ENCODE measurements around the gene EEF1AKMT4. TPM values are rescaled to one million over a fixed set of nuclear protein-coding genes. Genes with fewer than 3 reads are reported as not detected.

EEF1AKMT4 gene
- polyA plus RNA-seq (2013, experiment 1 of 4), result 6.1 TPM
- polyA plus RNA-seq (2013, experiment 2 of 4), result 5.6 TPM
- polyA plus RNA-seq (2013, experiment 3 of 4), result 4.2 TPM
- polyA plus RNA-seq (2013, experiment 4 of 4), result 5.3 TPM

DNA sequence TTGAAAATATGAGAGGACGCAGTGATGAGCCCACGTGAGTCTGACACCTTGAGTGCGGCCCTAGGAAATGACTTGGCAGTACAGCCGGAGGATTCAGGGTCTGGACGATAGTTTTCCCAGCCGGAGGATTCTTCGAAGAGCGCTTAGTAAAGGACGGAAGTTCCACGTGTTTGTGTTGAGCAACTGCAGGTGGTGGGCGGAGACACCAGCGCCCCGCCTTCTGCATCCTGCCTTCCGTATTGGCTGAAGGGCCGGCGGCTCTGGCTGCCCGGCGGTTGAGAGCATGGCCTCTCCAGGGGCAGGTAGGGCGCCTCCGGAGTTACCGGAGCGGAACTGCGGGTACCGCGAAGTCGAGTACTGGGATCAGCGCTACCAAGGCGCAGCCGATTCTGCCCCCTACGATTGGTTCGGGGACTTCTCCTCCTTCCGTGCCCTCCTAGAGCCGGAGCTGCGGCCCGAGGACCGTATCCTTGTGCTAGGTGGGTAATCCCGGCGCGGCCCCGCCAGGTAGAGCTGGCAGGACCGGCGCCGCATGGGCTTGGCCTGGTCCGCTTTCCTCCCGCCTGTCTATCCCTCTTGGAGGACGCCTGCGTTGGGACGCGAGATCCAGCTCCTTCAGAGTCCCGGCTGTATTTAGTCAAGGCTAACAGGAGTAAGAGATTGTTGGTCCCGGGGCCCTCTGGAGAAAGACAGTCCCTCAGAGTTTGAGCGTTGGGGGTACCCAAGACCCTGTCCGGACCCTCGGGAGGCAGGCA, at the start of gene EEF1AKMT4:
Gene EEF1AKMT4 (plus strand): TSS at position 261 of the 755 bp plus-strand sequence. CDS start 23 bp downstream, at position 284.
- WGBS, 2 experiments, result 0% methylated on average over 54 of the region's 54 CpGs
- Histone ChIP-seq H3K27me3 (ENCODE audit: control insufficient read depth, insufficient read depth, low read length, poor library complexity, severe bottlenecking) (no peaks in the 10 kb centered on the region), H3K27ac (ENCODE audit: insufficient read depth, low read depth, low read length, poor library complexity, severe bottlenecking) (peak within 1 kb of the TSS; percentile 88), H3K9me3 (ENCODE audit: control insufficient read depth, low read length) (no peaks in the 10 kb centered on the region), H3K4me1 (ENCODE audit: control insufficient read depth, insufficient read depth, low read length) (no peaks in the 10 kb centered on the region), H3K4me3 (ENCODE audit: insufficient read depth, low read depth, low read length) (peak within 1 kb of the TSS; percentile 95), H3K36me3 (ENCODE audit: control insufficient read depth, insufficient read depth, low read length) (peaks cover 9% of the 10 kb centered on the region)

DNA sequence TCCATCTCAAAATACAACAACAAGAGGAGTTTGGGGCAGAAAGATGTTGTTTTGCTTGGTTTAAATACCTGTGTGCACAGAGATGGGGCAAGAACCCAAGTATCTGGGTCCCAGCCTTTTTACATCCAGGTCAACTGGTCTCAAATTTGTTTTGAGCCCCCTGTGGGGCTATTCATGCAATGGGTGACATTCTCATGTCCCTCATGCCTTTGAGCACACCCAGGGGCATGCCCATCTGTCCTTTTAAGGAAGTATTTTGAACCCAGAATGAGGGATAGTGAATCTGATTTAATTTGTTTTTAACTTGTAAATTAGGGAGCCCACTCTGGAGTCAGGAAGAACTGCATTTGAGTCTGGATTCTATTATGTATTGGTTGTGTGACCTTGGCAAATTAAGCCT, 48.6 kb upstream of the EEF1AKMT4 start:
- Histone ChIP-seq H3K27ac (ENCODE audit: insufficient read depth, low read depth, low read length, poor library complexity, severe bottlenecking) (no peak overlapping the region), H3K4me1 (ENCODE audit: control insufficient read depth, insufficient read depth, low read length) (no peaks in the 10 kb centered on the region)

GRCh38 chr3:184203526-184203925, 45.9 kb upstream of the EEF1AKMT4 start:
- 89 to 90% methylated on average over 8 of the region's 8 CpGs for WGBS, 2 experiments
- H3K9me3 ChIP-seq (ENCODE audit: control insufficient read depth, low read length), result no peaks in the 10 kb centered on the region
- H3K4me1 ChIP-seq (ENCODE audit: control insufficient read depth, insufficient read depth, low read length), result no peaks in the 10 kb centered on the region
- H3K36me3 ChIP-seq (ENCODE audit: control insufficient read depth, insufficient read depth, low read length), result no peaks in the 10 kb centered on the region
- no peak overlapping the region for H3K4me3 ChIP-seq (ENCODE audit: insufficient read depth, low read depth, low read length)
- no peak overlapping the region for H3K27ac ChIP-seq (ENCODE audit: insufficient read depth, low read depth, low read length, poor library complexity, severe bottlenecking)
- H3K27me3 ChIP-seq (ENCODE audit: control insufficient read depth, insufficient read depth, low read length, poor library complexity, severe bottlenecking), result no peaks in the 10 kb centered on the region

More for the DNA sequence above, 48.6 kb upstream of the EEF1AKMT4 start:
- Histone ChIP-seq H3K36me3 (ENCODE audit: control insufficient read depth, insufficient read depth, low read length) (no peaks in the 10 kb centered on the region), H3K4me3 (ENCODE audit: insufficient read depth, low read depth, low read length) (no peak overlapping the region), H3K27me3 (ENCODE audit: control insufficient read depth, insufficient read depth, low read length, poor library complexity, severe bottlenecking) (no peaks in the 10 kb centered on the region), H3K9me3 (ENCODE audit: control insufficient read depth, low read length) (no peaks in the 10 kb centered on the region)

DNA sequence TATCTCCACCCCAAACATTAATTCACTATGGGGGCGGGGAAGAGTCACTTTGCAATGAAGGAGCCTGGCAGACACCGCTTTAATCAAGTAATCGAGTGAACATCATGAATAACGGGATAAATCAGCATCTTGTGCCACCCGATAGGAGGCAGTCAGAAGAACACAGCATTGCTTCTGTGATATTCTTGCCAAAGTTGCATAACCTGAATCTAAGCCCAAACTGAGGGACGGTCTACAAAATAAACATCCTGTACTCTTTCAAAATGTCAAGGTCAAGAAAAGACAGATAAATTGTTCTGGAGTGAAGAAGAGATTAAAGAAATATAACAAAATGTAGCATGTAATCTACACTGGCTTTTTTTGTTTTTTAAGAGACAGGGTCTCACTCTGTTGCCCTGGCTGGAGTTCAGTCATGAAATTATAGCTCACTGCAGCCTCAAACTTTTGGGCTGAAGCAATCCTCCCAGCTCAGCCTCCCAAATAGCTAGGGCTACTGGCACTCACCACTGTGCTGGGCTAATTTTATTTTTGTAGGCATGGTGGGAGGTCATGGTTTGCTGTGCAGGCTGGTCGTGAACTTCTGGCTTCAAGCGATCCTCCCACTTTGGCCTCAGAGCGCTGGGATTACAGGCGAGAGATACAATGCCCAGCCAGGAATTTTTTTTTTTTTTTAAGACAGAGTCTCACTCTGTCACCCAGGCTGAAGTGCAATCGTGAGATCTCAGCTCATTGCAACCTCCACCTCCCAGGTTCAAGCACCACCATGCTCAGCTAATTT, 40.1 kb upstream of the EEF1AKMT4 start:
- WGBS, 2 experiments, result 87 to 90% methylated on average over 11 of the region's 11 CpGs

DNA sequence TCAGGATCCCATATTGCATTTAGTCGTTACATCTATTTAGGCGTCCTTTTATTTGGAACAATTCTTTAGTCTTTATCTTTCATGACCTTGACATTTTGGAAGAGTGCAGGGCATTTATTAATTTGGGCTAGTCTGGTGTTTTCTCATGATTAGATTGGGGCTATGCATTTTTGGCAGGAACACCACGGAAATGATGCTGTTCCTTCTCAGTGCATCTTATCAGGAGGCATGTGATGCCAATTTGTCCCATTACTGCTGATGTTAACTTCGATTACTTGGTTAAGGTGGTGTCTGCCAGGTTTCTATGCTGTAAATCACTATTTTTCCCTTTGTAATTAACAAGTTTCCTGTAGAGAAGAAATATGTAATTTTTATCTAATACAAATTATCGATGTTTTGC, 38.2 kb upstream of the EEF1AKMT4 start:
- no peaks in the 10 kb centered on the region for H3K27me3 ChIP-seq (ENCODE audit: control insufficient read depth, insufficient read depth, low read length, poor library complexity, severe bottlenecking)
- WGBS, 2 experiments, result 85 to 89% methylated on average over 3 to 4 of the region's 5 CpGs
- H3K36me3 ChIP-seq (ENCODE audit: control insufficient read depth, insufficient read depth, low read length), result no peaks in the 10 kb centered on the region
- H3K9me3 ChIP-seq (ENCODE audit: control insufficient read depth, low read length), result no peaks in the 10 kb centered on the region
- H3K4me3 ChIP-seq (ENCODE audit: insufficient read depth, low read depth, low read length), result no peak overlapping the region
- no peak overlapping the region for H3K27ac ChIP-seq (ENCODE audit: insufficient read depth, low read depth, low read length, poor library complexity, severe bottlenecking)
- H3K4me1 ChIP-seq (ENCODE audit: control insufficient read depth, insufficient read depth, low read length), result no peaks in the 10 kb centered on the region

More for the DNA sequence above, 40.1 kb upstream of the EEF1AKMT4 start:
- H3K4me1 ChIP-seq (ENCODE audit: control insufficient read depth, insufficient read depth, low read length), result no peaks in the 10 kb centered on the region
- H3K36me3 ChIP-seq (ENCODE audit: control insufficient read depth, insufficient read depth, low read length), result no peaks in the 10 kb centered on the region
- H3K9me3 ChIP-seq (ENCODE audit: control insufficient read depth, low read length), result no peaks in the 10 kb centered on the region
- H3K4me3 ChIP-seq (ENCODE audit: insufficient read depth, low read depth, low read length), result no peak overlapping the region
- no peak overlapping the region for H3K27ac ChIP-seq (ENCODE audit: insufficient read depth, low read depth, low read length, poor library complexity, severe bottlenecking)
- no peaks in the 10 kb centered on the region for H3K27me3 ChIP-seq (ENCODE audit: control insufficient read depth, insufficient read depth, low read length, poor library complexity, severe bottlenecking)

DNA sequence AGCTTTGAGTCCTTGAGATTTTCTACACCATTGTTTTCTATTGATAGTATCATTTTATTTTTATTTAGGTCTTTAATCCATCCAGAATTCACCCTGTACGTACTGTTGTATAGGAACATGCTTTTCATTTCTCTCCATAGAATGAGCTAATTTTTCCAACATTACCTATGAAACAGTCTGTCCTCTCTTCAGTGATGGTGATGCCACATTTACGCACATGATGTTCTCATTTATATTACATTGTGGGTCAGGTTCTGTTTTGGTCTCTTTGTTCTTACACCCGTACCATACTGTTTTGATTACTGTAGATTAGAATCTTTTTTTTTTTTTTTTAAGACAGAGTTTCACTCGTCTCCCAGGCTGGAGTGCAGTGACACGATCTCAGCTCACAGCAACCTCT, 37.8 kb upstream of the EEF1AKMT4 start:
- Histone ChIP-seq H3K27me3 (ENCODE audit: control insufficient read depth, insufficient read depth, low read length, poor library complexity, severe bottlenecking) (no peaks in the 10 kb centered on the region), H3K4me1 (ENCODE audit: control insufficient read depth, insufficient read depth, low read length) (no peaks in the 10 kb centered on the region), H3K27ac (ENCODE audit: insufficient read depth, low read depth, low read length, poor library complexity, severe bottlenecking) (no peak overlapping the region), H3K36me3 (ENCODE audit: control insufficient read depth, insufficient read depth, low read length) (no peaks in the 10 kb centered on the region), H3K9me3 (ENCODE audit: control insufficient read depth, low read length) (no peaks in the 10 kb centered on the region), H3K4me3 (ENCODE audit: insufficient read depth, low read depth, low read length) (no peak overlapping the region)
- 92 to 95% methylated on average over 4 to 5 of the region's 5 CpGs for WGBS, 2 experiments

DNA sequence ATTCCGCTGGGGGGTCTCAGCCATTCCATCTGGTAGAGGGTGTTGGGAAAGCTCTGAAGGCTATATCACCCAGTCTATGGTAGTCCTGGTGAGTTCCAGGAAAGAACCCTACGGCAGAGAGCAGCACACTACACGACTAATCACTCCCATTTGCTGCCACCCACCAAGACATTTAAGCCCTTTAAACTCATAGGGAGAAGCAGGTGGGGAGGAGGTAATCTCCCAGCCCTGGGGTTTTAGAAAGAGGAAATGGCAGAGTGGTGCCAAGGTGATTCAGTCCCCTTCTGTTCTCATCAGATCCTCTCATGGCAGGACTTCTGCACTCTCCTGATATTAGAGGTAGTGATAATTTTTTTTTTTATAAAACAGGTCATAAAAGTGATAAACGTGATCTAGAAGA, 30.7 kb upstream of the EEF1AKMT4 start:
- H3K4me3 ChIP-seq (ENCODE audit: insufficient read depth, low read depth, low read length), result no peak overlapping the region
- H3K4me1 ChIP-seq (ENCODE audit: control insufficient read depth, insufficient read depth, low read length), result no peaks in the 10 kb centered on the region
- no peaks in the 10 kb centered on the region for H3K36me3 ChIP-seq (ENCODE audit: control insufficient read depth, insufficient read depth, low read length)
- H3K27ac ChIP-seq (ENCODE audit: insufficient read depth, low read depth, low read length, poor library complexity, severe bottlenecking), result no peak overlapping the region
- no peaks in the 10 kb centered on the region for H3K9me3 ChIP-seq (ENCODE audit: control insufficient read depth, low read length)
- WGBS, 2 experiments, result 66 to 87% methylated on average over 1 to 3 of the region's 4 CpGs
- H3K27me3 ChIP-seq (ENCODE audit: control insufficient read depth, insufficient read depth, low read length, poor library complexity, severe bottlenecking), result no peaks in the 10 kb centered on the region

- Histone ChIP-seq H3K4me3 (ENCODE audit: insufficient read depth, low read depth, low read length) (no peak overlapping the region), H3K36me3 (ENCODE audit: control insufficient read depth, insufficient read depth, low read length) (no peaks in the 10 kb centered on the region), H3K4me1 (ENCODE audit: control insufficient read depth, insufficient read depth, low read length) (no peaks in the 10 kb centered on the region), H3K27ac (ENCODE audit: insufficient read depth, low read depth, low read length, poor library complexity, severe bottlenecking) (no peak overlapping the region), H3K27me3 (ENCODE audit: control insufficient read depth, insufficient read depth, low read length, poor library complexity, severe bottlenecking) (peaks cover 3% of the 10 kb centered on the region), H3K9me3 (ENCODE audit: control insufficient read depth, low read length) (no peaks in the 10 kb centered on the region)
- 87 to 88% methylated on average over 3 of the region's 3 CpGs for WGBS, 2 experiments
Measured at GRCh38 chr3:184222521-184222920, 27.0 kb upstream of the EEF1AKMT4 start.

GRCh38 chr3:184223946-184224345, 25.5 kb upstream of the EEF1AKMT4 start:
- H3K4me3 ChIP-seq (ENCODE audit: insufficient read depth, low read depth, low read length), result no peak overlapping the region
- H3K9me3 ChIP-seq (ENCODE audit: control insufficient read depth, low read length), result no peaks in the 10 kb centered on the region
- peaks cover 3% of the 10 kb centered on the region for H3K4me1 ChIP-seq (ENCODE audit: control insufficient read depth, insufficient read depth, low read length)
- 79 to 84% methylated on average over 3 of the region's 3 CpGs for WGBS, 2 experiments
- no peak overlapping the region for H3K27ac ChIP-seq (ENCODE audit: insufficient read depth, low read depth, low read length, poor library complexity, severe bottlenecking)
- peaks cover 17% of the 10 kb centered on the region for H3K27me3 ChIP-seq (ENCODE audit: control insufficient read depth, insufficient read depth, low read length, poor library complexity, severe bottlenecking)
- H3K36me3 ChIP-seq (ENCODE audit: control insufficient read depth, insufficient read depth, low read length), result no peaks in the 10 kb centered on the region

- Histone ChIP-seq H3K27me3 (ENCODE audit: control insufficient read depth, insufficient read depth, low read length, poor library complexity, severe bottlenecking) (peaks cover 52% of the 10 kb centered on the region), H3K9me3 (ENCODE audit: control insufficient read depth, low read length) (no peaks in the 10 kb centered on the region), H3K4me3 (ENCODE audit: insufficient read depth, low read depth, low read length) (no peak overlapping the region), H3K27ac (ENCODE audit: insufficient read depth, low read depth, low read length, poor library complexity, severe bottlenecking) (no peak overlapping the region), H3K4me1 (ENCODE audit: control insufficient read depth, insufficient read depth, low read length) (peaks cover 10% of the 10 kb centered on the region), H3K36me3 (ENCODE audit: control insufficient read depth, insufficient read depth, low read length) (no peaks in the 10 kb centered on the region)
- WGBS, 2 experiments, result 55 to 66% methylated on average over 2 of the region's 2 CpGs
Measured at GRCh38 chr3:184227481-184227935, 22.0 kb upstream of the EEF1AKMT4 start.
